T-helper 1 cell (primary cell): Measurements from ENCODE around the gene PCTP.

Experiments
- DNase-seq, 5 donors: peaks; one replicate each; pipeline ENCODE4 v3.0.0-alpha.2; 2012 to 2020

Gene PCTP

GRCh38 chr17:55806745-55807495 lies 56.1 kb downstream of the PCTP start:
- peak in 1 of 5 donors; percentile 48 for DNase-seq

DNA sequence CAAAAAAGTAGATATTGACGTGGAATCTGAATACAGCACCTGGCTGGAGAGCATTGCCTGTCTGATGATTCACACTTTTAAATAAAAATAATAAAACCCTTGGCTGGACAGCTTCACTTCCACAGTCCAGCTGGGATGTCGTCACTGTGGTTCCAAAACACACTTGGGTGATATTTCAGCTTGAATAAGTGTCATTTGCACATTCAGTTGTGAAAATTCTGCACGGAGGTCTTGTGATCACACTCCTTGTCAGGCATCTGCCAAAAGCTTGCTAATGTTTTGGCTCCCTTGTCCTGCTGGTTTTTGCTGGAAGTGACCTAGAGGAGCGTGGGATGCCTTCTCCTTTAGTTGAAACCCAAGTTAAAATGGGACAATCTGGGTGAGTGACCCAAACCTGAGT lies 60.7 kb downstream of the PCTP start:
- no peak for DNase-seq

- no peak for DNase-seq
These were observed 61.5 kb downstream of the PCTP start for GRCh38 chr17:55812323-55812722.

- no peak for DNase-seq
These were observed 63.1 kb downstream of the PCTP start for GRCh38 chr17:55813944-55814343.

DNA sequence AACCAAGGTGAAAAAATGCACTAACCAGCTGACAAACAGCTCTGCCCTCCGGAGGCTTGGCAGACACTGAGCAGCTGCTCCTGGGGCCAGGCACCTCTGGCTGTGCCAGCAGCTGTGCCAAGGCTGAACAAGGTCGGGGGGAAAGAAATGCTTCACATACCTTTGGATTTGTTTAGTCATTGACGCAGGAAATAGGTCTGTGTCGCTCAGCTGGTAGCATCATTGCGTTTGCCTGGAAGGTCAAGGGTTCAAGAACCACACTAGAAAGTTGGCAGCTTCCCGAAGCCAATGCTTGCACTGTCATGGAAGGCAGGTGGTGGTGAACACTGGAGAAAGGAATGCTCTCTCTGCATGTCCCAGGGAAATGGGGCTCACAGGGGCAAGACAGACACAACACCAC lies 63.5 kb downstream of the PCTP start:
- no peak for DNase-seq

- DNase-seq = no peak
These were observed 65.9 kb downstream of the PCTP start for GRCh38 chr17:55816532-55817396.

DNA sequence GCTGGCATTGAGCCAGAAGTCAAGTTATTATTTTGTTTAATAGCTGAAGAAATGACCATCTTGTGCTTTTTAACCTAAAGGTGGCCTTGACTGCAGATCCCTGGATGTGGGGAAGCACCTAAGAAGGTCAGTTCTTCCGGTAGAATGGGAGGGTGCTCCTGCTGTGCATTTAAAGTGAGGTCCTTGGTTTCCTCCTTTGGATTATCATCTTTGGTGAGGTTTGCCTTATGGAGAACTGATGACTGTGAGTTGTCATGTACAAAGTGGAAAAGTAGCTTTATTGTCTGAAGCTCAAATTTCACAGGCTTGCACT lies 66.5 kb downstream of the PCTP start:
- DNase-seq = no peak

DNA sequence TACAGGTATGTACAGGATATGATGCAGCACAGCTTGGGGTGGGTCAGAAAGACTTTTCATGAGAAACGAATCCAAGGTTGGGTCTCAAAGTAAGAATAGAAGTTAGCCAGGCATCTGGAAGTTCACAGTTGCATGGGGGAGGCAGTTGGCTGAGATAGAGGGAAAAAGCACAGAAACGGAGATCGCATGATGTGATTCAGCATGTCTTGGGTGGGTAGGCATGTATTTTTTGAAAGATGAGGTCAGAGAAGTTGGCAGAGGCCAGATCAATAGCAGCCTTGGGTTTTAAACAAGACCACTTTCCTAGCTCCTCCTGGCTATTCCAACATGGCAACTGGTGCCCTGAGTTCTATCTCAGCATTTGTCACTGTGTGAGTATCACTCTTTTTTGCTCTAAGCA lies 67.2 kb downstream of the PCTP start:
- DNase-seq = no peak

DNA sequence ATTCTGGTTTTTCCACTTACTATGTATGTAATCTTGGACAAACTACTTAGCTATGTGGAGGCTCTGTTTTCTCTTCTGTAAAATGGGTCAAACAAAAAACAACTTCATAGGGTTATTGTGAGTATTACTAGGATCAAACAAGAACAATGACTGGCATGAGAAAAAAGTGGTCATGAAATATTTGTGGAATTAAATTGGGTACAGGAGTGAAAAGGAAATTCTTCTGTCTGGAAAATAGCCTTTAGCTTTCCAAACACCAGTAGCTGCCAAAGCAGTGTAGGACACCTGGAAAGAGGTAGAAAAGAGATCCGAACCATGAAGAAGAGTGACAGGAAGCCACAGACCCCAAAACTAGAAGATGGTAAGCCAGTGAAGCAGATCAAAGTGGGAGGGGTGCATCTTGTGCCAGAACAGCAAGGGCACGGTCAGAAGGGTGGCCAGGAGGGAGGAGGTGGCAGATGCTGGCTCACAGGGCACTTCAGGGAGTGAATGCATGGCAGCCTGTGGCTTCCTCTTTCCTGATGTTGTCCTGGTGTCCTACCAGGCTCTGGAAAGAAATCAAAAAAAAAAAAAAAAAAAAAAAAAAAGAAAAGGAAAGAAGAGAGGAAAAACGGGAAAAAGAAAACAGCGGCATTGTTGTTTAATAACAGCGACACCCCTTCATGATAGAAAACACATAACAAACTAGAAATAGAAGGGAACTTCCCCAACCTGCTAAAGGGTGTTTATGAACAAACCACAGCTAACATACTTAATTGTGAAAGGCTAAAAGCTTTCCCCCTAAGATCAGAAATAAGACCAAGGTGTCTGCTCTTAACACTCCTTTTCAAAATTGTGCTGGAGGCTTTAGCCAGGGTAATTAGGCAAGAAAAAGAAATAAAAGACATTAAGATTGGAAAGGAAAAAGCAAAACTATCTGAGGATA lies 67.9 kb downstream of the PCTP start:
- no peak for DNase-seq

GRCh38 chr17:55820675-55821074 lies 69.8 kb downstream of the PCTP start:
- no peak for DNase-seq

DNA sequence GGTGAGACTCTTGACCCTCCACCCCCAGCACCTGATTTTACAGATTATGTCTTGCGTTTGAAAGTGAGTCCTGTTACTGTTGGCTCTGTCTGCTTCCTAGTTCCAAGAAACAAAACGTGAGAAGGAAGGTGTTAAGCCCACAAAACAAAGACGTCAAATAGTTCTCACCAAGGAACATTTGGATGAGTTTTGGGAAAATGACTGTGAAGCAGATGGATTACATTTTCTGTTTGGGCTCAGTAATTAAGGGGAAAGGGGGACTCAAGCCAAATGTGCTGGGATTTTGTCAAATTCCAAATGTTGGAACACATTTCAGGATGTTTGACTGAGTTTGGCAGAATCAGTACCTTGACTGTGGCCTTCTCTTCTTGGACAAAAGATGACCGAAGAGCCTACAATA lies 71.2 kb downstream of the PCTP start:
- no peak for DNase-seq

DNA sequence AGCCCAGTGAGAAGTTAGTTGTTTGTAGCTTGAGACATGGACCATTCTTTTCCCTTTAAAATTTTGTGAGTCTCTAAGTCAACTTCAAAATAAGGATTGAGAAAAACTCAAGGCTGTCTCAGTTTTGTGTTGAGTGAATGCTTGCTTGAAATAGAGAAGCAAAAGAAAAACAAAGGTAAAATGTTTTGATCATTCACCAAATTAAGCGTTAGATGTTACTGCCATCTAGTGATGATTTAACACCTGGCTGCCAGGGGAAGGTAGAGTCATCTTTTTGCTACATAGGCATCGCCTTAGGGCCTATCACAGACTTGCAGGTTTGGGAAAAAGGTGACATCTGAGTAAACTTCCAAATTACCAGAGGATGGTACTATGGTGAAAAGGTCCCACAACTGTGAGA lies 74.4 kb downstream of the PCTP start:
- DNase-seq = no peak
